ENCODE results near the gene PRND. TPM values are rescaled to one million over a fixed set of nuclear protein-coding genes. Genes with fewer than 3 reads are reported as not detected.

Gene PRND
- total and polyA plus RNA-seq, 2 donors (not counting 3 experiments of a cell fraction or from before 2014, with no cell fraction given) = 0.18 TPM; not detected in 1

DNA sequence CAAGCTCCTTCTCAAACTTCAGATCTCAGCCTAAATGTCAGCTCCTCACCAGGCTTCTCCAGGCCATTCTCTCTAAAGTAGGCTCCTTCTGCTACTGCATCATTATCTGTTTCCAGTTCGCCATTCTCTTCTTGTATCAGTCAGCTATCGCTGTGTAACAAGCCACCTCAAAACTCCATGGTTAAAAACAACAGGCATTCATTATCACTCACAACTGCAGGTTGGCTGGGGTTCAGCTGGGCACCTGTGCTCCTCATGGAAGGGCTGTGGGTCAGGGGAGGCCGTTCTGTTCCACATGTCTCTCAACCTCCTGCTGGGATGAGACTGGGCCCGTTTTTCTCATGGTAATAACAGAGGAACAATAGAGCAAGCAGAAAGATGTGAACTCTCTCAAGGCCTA, 28.7 kb downstream of the PRND start:
- Histone ChIP-seq H3K4me2 (ENCODE audit: insufficient read depth, low read length) (no peak overlapping the region), H3K9ac (replicated peaks; ENCODE audit: extremely low read depth, insufficient read depth, low read length) (no peak overlapping the region), H2AFZ (ENCODE audit: low read depth, low read length) (no peak overlapping the region), H3K4me3 (replicated peaks in 1 of 3; ENCODE audit: insufficient read depth in 1 of 3, low read depth in 1 of 3, low read length in 3 of 3) (no peak overlapping the region), H3K9me3 (replicated peaks; ENCODE audit: control insufficient read depth, insufficient read depth, low read length) (no peaks in the 10 kb centered on the region), H3K36me3 (ENCODE audit: control insufficient read depth in 2 of 2, extremely low read depth in 1 of 2, insufficient read depth in 2 of 2, low read length in 2 of 2) (no peaks in the 10 kb centered on the region), H3K27me3 (ENCODE audit: control insufficient read depth in 2 of 2, insufficient read depth in 2 of 2, low read length in 2 of 2) (peaks cover 29 to 32% of the 10 kb centered on the region in 2 experiments), H3K9me1 (replicated peaks; ENCODE audit: control insufficient read depth, extremely low read depth, insufficient read depth, low read length) (no peaks in the 10 kb centered on the region), H3K4me1 (ENCODE audit: control insufficient read depth, extremely low read depth, insufficient read depth, low read length) (peaks cover 8% of the 10 kb centered on the region), H3K79me2 (ENCODE audit: control insufficient read depth, insufficient read depth, low read length) (no peaks in the 10 kb centered on the region), H3K27ac (ENCODE audit: insufficient read depth, low read depth, low read length) (no peak overlapping the region), H4K20me1 (replicated peaks; ENCODE audit: control insufficient read depth, extremely low read depth, insufficient read depth, low read length) (no peaks in the 10 kb centered on the region)
- intact Hi-C loops (cut with micrococcal nuclease) (no loop called here), dilution Hi-C loops (cut with MboI; ENCODE audit: extremely low pct_ligation_motif_present, low sequenced_read_pairs) (no loop called here)
- FAIRE-seq (no peak), DNase-seq (ENCODE audit: low read depth, low spot score) (no peak)
- ChIA-PET POLR2A (no interaction called here), CTCF (interaction anchor here (2.1 to 3.2 kb wide), 2 partner anchors 205 to 351 kb away, joined by 9 to 10 read pairs; no protein-coding TSS in a partner anchor)
- TF ChIP-seq POLR2AphosphoS5 (IDR thresholded peaks at IDR 0.05; ENCODE audit: insufficient read depth, low read depth, low read length) = no peak
- TF ChIP-seq, protein P1, sequence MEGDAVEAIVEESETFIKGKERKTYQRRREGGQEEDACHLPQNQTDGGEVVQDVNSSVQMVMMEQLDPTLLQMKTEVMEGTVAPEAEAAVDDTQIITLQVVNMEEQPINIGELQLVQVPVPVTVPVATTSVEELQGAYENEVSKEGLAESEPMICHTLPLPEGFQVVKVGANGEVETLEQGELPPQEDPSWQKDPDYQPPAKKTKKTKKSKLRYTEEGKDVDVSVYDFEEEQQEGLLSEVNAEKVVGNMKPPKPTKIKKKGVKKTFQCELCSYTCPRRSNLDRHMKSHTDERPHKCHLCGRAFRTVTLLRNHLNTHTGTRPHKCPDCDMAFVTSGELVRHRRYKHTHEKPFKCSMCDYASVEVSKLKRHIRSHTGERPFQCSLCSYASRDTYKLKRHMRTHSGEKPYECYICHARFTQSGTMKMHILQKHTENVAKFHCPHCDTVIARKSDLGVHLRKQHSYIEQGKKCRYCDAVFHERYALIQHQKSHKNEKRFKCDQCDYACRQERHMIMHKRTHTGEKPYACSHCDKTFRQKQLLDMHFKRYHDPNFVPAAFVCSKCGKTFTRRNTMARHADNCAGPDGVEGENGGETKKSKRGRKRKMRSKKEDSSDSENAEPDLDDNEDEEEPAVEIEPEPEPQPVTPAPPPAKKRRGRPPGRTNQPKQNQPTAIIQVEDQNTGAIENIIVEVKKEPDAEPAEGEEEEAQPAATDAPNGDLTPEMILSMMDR (IDR thresholded peaks at IDR 0.05; ENCODE audit: extremely low read depth in 1 of 2, insufficient read depth in 1 of 2, low read depth in 1 of 2, low read length in 2 of 2) = no peak
- TF ChIP-seq, protein P2, sequence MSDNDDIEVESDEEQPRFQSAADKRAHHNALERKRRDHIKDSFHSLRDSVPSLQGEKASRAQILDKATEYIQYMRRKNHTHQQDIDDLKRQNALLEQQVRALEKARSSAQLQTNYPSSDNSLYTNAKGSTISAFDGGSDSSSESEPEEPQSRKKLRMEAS (IDR thresholded peaks at IDR 0.05; ENCODE audit: insufficient read depth, insufficient read length) = no peak
- no peak for TF ChIP-seq JUN (IDR thresholded peaks at IDR 0.05; ENCODE audit: borderline replicate concordance, insufficient read depth, insufficient read length, low read depth)
- no peak for TF ChIP-seq EZH2 (IDR thresholded peaks at IDR 0.05; ENCODE audit: borderline replicate concordance, low read depth, low read length, severe bottlenecking)
- BruUV-seq (replicated peaks) = no TSS peak

Data from endothelial cell of umbilical vein (primary cell).